Caco-2 (cell line): Measurements from ENCODE around the gene WWOX. TPM values are rescaled to one million over a fixed set of nuclear protein-coding genes. Genes with fewer than 3 reads are reported as not detected.

Experiments used
- BruUV-seq: library from RNA; stranded (reverse); fragments of 400-500 nt; replicated peaks from 2 replicates; lab custom pipeline; 2021; lab: Mats Ljungman, UMichigan
- CTCF ChIA-PET: fragments of 300-600 bp; sonication (Branson Sonifier 250); formaldehyde crosslinking; loops from one replicate; lab custom pipeline; 2022; ENCODE audit warnings: antibody characterized with exemption; lab: Charles Lee
- POLR2A ChIA-PET: fragments of 300-600 bp; sonication (Branson Sonifier 250); formaldehyde crosslinking; loops from one replicate; lab custom pipeline; 2022; ENCODE audit warnings: antibody characterized with exemption; lab: Charles Lee
- DNase-seq, 2 experiments: peaks; one replicate each; pipeline versions ENCODE4 v3.0.0 to v3.0.0-alpha.2; 2020 to 2022
- H3K27me3 ChIP-seq: replicated peaks from 2 replicates; pipeline ENCODE4 v1.6.0; 2011; ENCODE audit warnings: low read length; ENCODE audit not compliant: control insufficient read depth, insufficient read depth
- H3K36me3 ChIP-seq: 2 replicates; pipeline ENCODE4 v1.5.1; 2011; ENCODE audit warnings: low read length; ENCODE audit not compliant: control insufficient read depth, insufficient read depth
- H3K4me1 ChIP-seq: fragments of 250-450 bp; sonication (Bioruptor Pico); 2 replicates; pipeline ENCODE4 v1.5.1; 2020; ENCODE audit warnings: mild to moderate bottlenecking
- H3K4me3 ChIP-seq: 2 replicates; pipeline ENCODE4 v1.5.1; 2011; ENCODE audit warnings: low read depth, mild to moderate bottlenecking, control low read depth, low read length
- H3K9me3 ChIP-seq: fragments of 250-450 bp; sonication (Bioruptor Pico); 2 replicates; pipeline ENCODE4 v1.5.1; 2020; ENCODE audit warnings: mild to moderate bottlenecking, moderate library complexity
- H3K27ac Mint-ChIP-seq: one replicate; pipeline ENCODE4 v1.8.0; 2022; ENCODE audit warnings: mixed read lengths; ENCODE audit not compliant: unreplicated experiment
- H3K27me3 Mint-ChIP-seq: one replicate; pipeline ENCODE4 v1.8.0; 2022; ENCODE audit warnings: mixed read lengths; ENCODE audit not compliant: insufficient read depth, unreplicated experiment
- H3K36me3 Mint-ChIP-seq: one replicate; pipeline ENCODE4 v1.8.0; 2022; ENCODE audit warnings: mild to moderate bottlenecking, mixed read lengths; ENCODE audit not compliant: insufficient read depth, unreplicated experiment
- H3K4me1 Mint-ChIP-seq: one replicate; pipeline ENCODE4 v1.8.0; 2022; ENCODE audit warnings: low read depth, mixed read lengths; ENCODE audit not compliant: unreplicated experiment
- H3K4me3 Mint-ChIP-seq: one replicate; pipeline ENCODE4 v1.8.0; 2022; ENCODE audit warnings: mild to moderate bottlenecking, moderate library complexity, mixed read lengths; ENCODE audit not compliant: unreplicated experiment
- H3K9me3 Mint-ChIP-seq: one replicate; pipeline ENCODE4 v1.8.0; 2022; ENCODE audit warnings: mixed read lengths; ENCODE audit not compliant: unreplicated experiment
- intact Hi-C: fragments of 100-400 bp; cut with micrococcal nuclease; formaldehyde crosslinking; loops from one replicate; pipeline ENCODE4 v1.10.0; 2022; ENCODE audit not compliant: unreplicated experiment
- total RNA-seq: library from RNA; stranded (reverse); gene quantifications from 2 replicates; pipeline ENCODE4 v1.2.3, GENCODE V29; 2022
- TF ChIP-seq, protein P1 (sequence below), 2 experiments: fragments of 200-600 bp in 1 of 2; IDR thresholded peaks; 1 replicate in 1 of 2; 2 replicates in 1 of 2; pipeline versions ENCODE4 v1.5.1 to v1.8.0; 2011 to 2022; ENCODE audit warnings: antibody characterized with exemption in 1 of 2, control low read depth in 1 of 2, inconsistent platforms in 1 of 2, low read depth in 1 of 2, low read length in 1 of 2, mild to moderate bottlenecking in 1 of 2, moderate library complexity in 1 of 2; ENCODE audit not compliant: insufficient read depth in 1 of 2, severe bottlenecking in 1 of 2, unreplicated experiment in 1 of 2

The WWOX gene
- total RNA-seq, 1 experiment from 2014 or later = 45.0 TPM

DNA sequence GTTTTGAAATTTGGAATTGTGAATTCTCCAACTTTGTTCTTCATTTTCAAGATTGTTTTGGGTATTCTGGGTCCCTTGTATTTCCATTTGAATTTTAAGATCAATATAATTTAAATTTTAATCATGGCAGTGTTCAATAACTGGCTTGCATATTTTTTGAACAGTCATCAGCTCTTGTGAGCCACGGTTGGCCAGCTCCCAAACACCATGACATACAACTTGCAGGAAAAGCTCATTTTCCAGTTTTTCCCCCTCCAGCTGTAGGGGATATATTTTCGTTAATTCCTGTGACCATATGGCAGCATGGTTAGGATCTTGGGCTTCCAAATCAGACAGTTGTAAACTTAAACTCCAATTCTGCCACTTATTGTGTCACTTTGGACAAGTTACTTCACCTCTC is 690.1 kb downstream of the WWOX start:
- POLR2A ChIA-PET = no interaction called here
- peaks cover 10% of the 10 kb centered on the region for H3K4me1 Mint-ChIP-seq
- Histone ChIP-seq H3K36me3 (no peaks in the 10 kb centered on the region), H3K4me1 (peaks cover 11% of the 10 kb centered on the region), H3K27me3 (no peaks in the 10 kb centered on the region), H3K4me3 (no peak overlapping the region), H3K9me3 (no peaks in the 10 kb centered on the region)
- no peak overlapping the region for H3K27ac Mint-ChIP-seq
- H3K36me3 Mint-ChIP-seq = no peaks in the 10 kb centered on the region
- BruUV-seq = no TSS peak
- CTCF ChIA-PET = no interaction called here
- TF ChIP-seq, protein P1, sequence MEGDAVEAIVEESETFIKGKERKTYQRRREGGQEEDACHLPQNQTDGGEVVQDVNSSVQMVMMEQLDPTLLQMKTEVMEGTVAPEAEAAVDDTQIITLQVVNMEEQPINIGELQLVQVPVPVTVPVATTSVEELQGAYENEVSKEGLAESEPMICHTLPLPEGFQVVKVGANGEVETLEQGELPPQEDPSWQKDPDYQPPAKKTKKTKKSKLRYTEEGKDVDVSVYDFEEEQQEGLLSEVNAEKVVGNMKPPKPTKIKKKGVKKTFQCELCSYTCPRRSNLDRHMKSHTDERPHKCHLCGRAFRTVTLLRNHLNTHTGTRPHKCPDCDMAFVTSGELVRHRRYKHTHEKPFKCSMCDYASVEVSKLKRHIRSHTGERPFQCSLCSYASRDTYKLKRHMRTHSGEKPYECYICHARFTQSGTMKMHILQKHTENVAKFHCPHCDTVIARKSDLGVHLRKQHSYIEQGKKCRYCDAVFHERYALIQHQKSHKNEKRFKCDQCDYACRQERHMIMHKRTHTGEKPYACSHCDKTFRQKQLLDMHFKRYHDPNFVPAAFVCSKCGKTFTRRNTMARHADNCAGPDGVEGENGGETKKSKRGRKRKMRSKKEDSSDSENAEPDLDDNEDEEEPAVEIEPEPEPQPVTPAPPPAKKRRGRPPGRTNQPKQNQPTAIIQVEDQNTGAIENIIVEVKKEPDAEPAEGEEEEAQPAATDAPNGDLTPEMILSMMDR (IDR thresholded peaks at IDR 0.05; ENCODE audit: insufficient read depth in 1 of 2, low read depth in 1 of 2, low read length in 1 of 2, severe bottlenecking in 1 of 2, unreplicated experiment in 1 of 2) = no peak
- intact Hi-C loops = no loop called here
- no peaks in the 10 kb centered on the region for H3K9me3 Mint-ChIP-seq
- DNase-seq = no peak
- no peaks in the 10 kb centered on the region for H3K27me3 Mint-ChIP-seq
- H3K4me3 Mint-ChIP-seq = no peak overlapping the region

DNA sequence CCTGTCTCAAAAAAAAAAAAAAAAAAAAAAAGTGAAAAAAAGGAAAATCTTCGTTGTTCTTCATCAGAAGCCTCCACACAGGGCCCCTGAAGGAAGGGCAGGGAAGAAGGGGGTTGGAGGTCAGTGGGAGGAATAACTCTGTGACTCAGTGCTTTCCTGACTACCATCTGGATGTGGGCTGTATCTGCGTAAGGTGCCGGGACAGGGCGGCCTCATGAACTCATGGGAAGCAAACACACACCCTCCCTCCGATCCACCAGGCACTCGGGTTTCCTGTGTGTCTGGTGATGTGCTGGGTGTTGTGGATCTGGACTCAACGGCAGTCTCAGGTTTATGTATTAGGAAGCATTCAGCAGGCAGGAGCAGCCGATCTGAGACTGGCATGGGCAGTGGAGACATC is 691.6 kb downstream of the WWOX start:
- no peak for DNase-seq
- Mint-ChIP-seq H3K36me3 (no peaks in the 10 kb centered on the region), H3K9me3 (no peaks in the 10 kb centered on the region), H3K27ac (no peak overlapping the region), H3K27me3 (no peaks in the 10 kb centered on the region), H3K4me3 (no peak overlapping the region), H3K4me1 (peaks cover 10% of the 10 kb centered on the region)
- TF ChIP-seq, protein P1 (IDR thresholded peaks at IDR 0.05; ENCODE audit: insufficient read depth in 1 of 2, low read depth in 1 of 2, low read length in 1 of 2, severe bottlenecking in 1 of 2, unreplicated experiment in 1 of 2) = no peak
- Histone ChIP-seq H3K4me3 (no peak overlapping the region), H3K36me3 (no peaks in the 10 kb centered on the region), H3K4me1 (peaks cover 11% of the 10 kb centered on the region), H3K27me3 (no peaks in the 10 kb centered on the region), H3K9me3 (peaks cover 2% of the 10 kb centered on the region; the same call in 1 of the 2 replicates)
- intact Hi-C loops = no loop called here
- ChIA-PET CTCF (no interaction called here), POLR2A (no interaction called here)
- BruUV-seq = no TSS peak

DNA sequence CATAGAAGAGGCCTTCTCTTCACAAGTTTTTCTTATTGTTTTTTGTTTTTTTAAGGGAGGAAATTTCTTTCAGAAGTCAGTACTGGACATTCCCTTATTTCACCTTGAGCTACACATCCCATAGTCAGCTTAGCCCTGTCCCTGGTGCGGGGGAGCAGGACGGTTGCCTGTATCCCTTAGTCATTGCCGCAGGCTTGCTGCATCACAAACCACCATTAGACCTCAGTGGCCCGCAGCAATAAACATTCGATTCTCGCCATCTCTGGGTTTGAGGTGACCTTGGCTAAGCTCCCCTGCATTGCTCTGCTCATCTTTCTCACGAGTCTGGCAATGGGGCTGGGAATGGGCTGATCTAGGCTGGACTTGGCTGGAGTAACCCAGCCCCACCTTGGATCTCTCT is 692.5 kb downstream of the WWOX start:
- BruUV-seq = no TSS peak
- DNase-seq = no peak
- H3K27me3 ChIP-seq = no peaks in the 10 kb centered on the region
- Mint-ChIP-seq H3K9me3 (no peaks in the 10 kb centered on the region), H3K27ac (no peak overlapping the region), H3K4me3 (no peak overlapping the region), H3K36me3 (no peaks in the 10 kb centered on the region), H3K4me1 (peaks cover 10% of the 10 kb centered on the region), H3K27me3 (no peaks in the 10 kb centered on the region)
- TF ChIP-seq, protein P1 (IDR thresholded peaks at IDR 0.05; ENCODE audit: insufficient read depth in 1 of 2, low read depth in 1 of 2, low read length in 1 of 2, severe bottlenecking in 1 of 2, unreplicated experiment in 1 of 2) = no peak
- CTCF ChIA-PET = no interaction called here
- H3K4me1 ChIP-seq = peaks cover 11% of the 10 kb centered on the region
- POLR2A ChIA-PET = no interaction called here
- H3K4me3 ChIP-seq = no peak overlapping the region
- intact Hi-C loops = no loop called here
- no peaks in the 10 kb centered on the region for H3K36me3 ChIP-seq
- peaks cover 3% of the 10 kb centered on the region; the same call in 1 of the 2 replicates for H3K9me3 ChIP-seq
